ENCODE measurements around the gene FAM204A. TPM values are rescaled to one million over a fixed set of nuclear protein-coding genes. Genes with fewer than 3 reads are reported as not detected.

Gene FAM204A
- total RNA-seq, 1 donor from 2014 or later, result 60.2 TPM

DNA sequence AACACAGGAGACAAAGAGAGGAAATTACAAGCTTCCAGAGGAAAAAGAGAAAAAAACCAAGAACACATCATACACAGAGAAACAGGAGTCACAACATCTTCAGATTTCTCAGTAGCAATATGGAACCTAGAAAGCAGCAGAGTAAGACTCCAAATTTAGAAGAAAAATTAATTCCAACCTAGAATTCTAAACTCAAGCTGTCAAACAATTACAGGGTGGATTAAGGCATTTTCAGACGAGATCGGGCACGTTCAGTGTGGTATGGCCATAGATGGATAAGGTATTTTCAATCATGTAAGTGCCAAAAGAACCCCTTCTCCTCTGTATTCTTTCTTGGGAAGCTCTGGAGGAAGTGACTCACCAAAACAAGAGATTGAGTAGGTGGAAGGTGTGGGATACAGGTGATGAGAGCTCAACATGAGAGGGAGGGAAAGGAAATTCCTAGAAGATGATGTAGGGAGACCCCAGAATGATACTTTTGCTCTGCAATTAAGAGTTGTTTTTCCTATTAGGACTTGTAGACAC lies 51.6 kb downstream of the FAM204A start:
- Histone ChIP-seq H3K27ac (ENCODE audit: low read depth, low read length) (no peak overlapping the region), H3K79me2 (ENCODE audit: insufficient read depth, low read length) (no peaks in the 10 kb centered on the region), H2AFZ (ENCODE audit: low read depth, low read length) (no peak overlapping the region), H3K27me3 (ENCODE audit: insufficient read depth, low read length) (no peaks in the 10 kb centered on the region), H4K20me1 (ENCODE audit: insufficient read depth, low read length) (no peaks in the 10 kb centered on the region), H3K4me2 (ENCODE audit: low read length) (no peak overlapping the region), H3K9ac (ENCODE audit: low read length) (no peak overlapping the region), H3K9me3 (ENCODE audit: insufficient read depth, low read depth, low read length) (no peaks in the 10 kb centered on the region), H3K36me3 (ENCODE audit: insufficient read depth, low read length) (no peaks in the 10 kb centered on the region), H3K4me3 (ENCODE audit: insufficient read depth, low read depth, low read length) (no peak overlapping the region), H3K4me1 (ENCODE audit: insufficient read depth, low read length) (no peaks in the 10 kb centered on the region)
- no peak for TF ChIP-seq EZH2 (IDR thresholded peaks at IDR 0.05; ENCODE audit: insufficient read depth, low read length)
- TF ChIP-seq, protein P1, sequence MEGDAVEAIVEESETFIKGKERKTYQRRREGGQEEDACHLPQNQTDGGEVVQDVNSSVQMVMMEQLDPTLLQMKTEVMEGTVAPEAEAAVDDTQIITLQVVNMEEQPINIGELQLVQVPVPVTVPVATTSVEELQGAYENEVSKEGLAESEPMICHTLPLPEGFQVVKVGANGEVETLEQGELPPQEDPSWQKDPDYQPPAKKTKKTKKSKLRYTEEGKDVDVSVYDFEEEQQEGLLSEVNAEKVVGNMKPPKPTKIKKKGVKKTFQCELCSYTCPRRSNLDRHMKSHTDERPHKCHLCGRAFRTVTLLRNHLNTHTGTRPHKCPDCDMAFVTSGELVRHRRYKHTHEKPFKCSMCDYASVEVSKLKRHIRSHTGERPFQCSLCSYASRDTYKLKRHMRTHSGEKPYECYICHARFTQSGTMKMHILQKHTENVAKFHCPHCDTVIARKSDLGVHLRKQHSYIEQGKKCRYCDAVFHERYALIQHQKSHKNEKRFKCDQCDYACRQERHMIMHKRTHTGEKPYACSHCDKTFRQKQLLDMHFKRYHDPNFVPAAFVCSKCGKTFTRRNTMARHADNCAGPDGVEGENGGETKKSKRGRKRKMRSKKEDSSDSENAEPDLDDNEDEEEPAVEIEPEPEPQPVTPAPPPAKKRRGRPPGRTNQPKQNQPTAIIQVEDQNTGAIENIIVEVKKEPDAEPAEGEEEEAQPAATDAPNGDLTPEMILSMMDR (IDR thresholded peaks at IDR 0.05; ENCODE audit: insufficient read depth, low read depth, low read length), result no peak
- Mint-ChIP-seq H3K27me3 (ENCODE audit: low read depth, unreplicated experiment) (no peaks in the 10 kb centered on the region), H3K4me3 (ENCODE audit: unreplicated experiment) (no peak overlapping the region), H3K27ac (ENCODE audit: unreplicated experiment) (no peak overlapping the region), H3K9me3 (ENCODE audit: unreplicated experiment) (peaks cover 3% of the 10 kb centered on the region), H3K36me3 (ENCODE audit: low read depth, unreplicated experiment) (peaks cover 1% of the 10 kb centered on the region), H3K4me1 (ENCODE audit: low read depth, unreplicated experiment) (no peaks in the 10 kb centered on the region)
- no peak for FAIRE-seq
- no peak for DNase-seq (ENCODE audit: low read depth)

DNA sequence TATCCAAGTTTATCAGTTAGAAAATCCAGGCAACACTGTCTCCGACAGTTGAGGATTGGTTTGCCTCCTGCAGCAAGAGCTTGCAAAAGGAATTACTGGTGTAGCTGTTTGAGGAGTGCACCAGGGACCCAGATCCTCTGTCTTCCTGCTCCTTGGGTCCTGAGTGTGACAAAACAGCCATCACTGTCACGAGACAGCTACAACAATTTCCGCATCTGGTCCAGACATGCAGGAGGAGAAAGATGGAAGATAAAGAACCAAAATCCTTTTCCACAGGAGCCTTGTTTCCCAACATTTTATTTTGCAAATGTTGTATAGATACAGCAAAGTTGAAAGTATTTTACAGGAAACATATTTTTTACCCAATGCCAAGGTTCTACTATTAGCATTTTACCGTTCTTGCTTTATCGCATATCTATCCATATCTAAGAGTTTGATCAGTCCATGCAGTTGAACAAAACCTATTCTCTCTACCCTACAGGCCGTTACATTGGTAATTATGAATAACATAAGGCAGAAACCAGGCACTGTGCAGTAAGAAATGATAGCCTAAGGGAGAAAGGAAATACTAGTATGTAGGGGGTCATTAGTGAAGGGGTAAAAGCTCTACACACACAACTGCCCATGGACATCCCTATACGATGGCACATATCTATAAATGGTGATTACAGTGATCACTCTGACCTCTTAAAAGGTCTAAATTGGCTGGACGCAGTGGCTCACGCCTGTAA lies 54.9 kb downstream of the FAM204A start:
- Histone ChIP-seq H3K36me3 (ENCODE audit: insufficient read depth, low read length) (no peaks in the 10 kb centered on the region), H3K4me3 (ENCODE audit: insufficient read depth, low read depth, low read length) (no peak overlapping the region), H3K9me3 (ENCODE audit: insufficient read depth, low read depth, low read length) (no peaks in the 10 kb centered on the region), H2AFZ (ENCODE audit: low read depth, low read length) (no peak overlapping the region), H3K4me2 (ENCODE audit: low read length) (no peak overlapping the region), H4K20me1 (ENCODE audit: insufficient read depth, low read length) (no peaks in the 10 kb centered on the region), H3K4me1 (ENCODE audit: insufficient read depth, low read length) (no peaks in the 10 kb centered on the region), H3K79me2 (ENCODE audit: insufficient read depth, low read length) (no peaks in the 10 kb centered on the region), H3K27me3 (ENCODE audit: insufficient read depth, low read length) (no peaks in the 10 kb centered on the region), H3K9ac (ENCODE audit: low read length) (no peak overlapping the region), H3K27ac (ENCODE audit: low read depth, low read length) (no peak overlapping the region)
- Mint-ChIP-seq H3K36me3 (ENCODE audit: low read depth, unreplicated experiment) (peaks cover 1% of the 10 kb centered on the region), H3K27me3 (ENCODE audit: low read depth, unreplicated experiment) (no peaks in the 10 kb centered on the region), H3K27ac (ENCODE audit: unreplicated experiment) (no peak overlapping the region), H3K9me3 (ENCODE audit: unreplicated experiment) (peaks cover 3% of the 10 kb centered on the region), H3K4me3 (ENCODE audit: unreplicated experiment) (no peak overlapping the region), H3K4me1 (ENCODE audit: low read depth, unreplicated experiment) (no peaks in the 10 kb centered on the region)
- DNase-seq (ENCODE audit: low read depth) (no peak), FAIRE-seq (no peak)
- TF ChIP-seq, protein P1 (IDR thresholded peaks at IDR 0.05; ENCODE audit: insufficient read depth, low read depth, low read length), result no peak
- TF ChIP-seq EZH2 (IDR thresholded peaks at IDR 0.05; ENCODE audit: insufficient read depth, low read length), result no peak

Measured in astrocyte (in vitro differentiated cells and primary cell).